ENCODE results near the gene CDK8.

DNA sequence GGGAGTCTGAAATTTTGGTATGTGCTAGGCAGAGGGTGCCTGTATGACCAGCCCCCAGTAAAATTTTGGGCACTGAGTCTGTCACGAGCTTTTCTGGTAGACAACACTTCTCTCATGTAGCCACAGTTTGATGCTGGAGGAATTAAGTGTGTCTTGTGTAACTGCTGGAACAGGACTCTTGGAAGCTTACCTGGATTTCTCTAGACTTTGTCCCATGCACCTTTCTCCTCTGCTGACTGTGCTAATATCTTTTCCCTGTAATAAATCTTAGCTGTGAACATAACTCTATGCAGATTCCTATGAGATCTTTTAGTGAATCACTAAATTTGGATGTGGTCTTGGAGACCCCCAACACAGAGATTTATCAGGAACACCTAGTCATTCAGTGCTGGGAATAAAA lies 45.6 kb upstream of the CDK8 start:
- TF ChIP-seq POLR2AphosphoS5 (IDR thresholded peaks at IDR 0.05; ENCODE audit: low read depth), result no peak
- no peak for TF ChIP-seq CTCF (conservative IDR thresholded peaks at IDR 0.05; ENCODE audit: low read depth in 2 of 2)
- TF ChIP-seq EZH2 (IDR thresholded peaks at IDR 0.05; ENCODE audit: low read depth, unreplicated experiment), result no peak
- TF ChIP-seq JUNB (IDR thresholded peaks at IDR 0.05; ENCODE audit: unreplicated experiment), result no peak
- TF ChIP-seq CREB1 (CRISPR knock-in tag; IDR thresholded peaks at IDR 0.05; ENCODE audit: low read depth), result no peak
- TF ChIP-seq, protein P1, sequence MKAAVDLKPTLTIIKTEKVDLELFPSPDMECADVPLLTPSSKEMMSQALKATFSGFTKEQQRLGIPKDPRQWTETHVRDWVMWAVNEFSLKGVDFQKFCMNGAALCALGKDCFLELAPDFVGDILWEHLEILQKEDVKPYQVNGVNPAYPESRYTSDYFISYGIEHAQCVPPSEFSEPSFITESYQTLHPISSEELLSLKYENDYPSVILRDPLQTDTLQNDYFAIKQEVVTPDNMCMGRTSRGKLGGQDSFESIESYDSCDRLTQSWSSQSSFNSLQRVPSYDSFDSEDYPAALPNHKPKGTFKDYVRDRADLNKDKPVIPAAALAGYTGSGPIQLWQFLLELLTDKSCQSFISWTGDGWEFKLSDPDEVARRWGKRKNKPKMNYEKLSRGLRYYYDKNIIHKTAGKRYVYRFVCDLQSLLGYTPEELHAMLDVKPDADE (IDR thresholded peaks at IDR 0.05), result no peak
- no peak for TF ChIP-seq EZH2phosphoT487 (IDR thresholded peaks at IDR 0.05; ENCODE audit: unreplicated experiment)
- TF ChIP-seq REST (IDR thresholded peaks at IDR 0.05; ENCODE audit: unreplicated experiment), result no peak
- TF ChIP-seq ZNF114 (CRISPR knock-in tag; IDR thresholded peaks at IDR 0.05), result no peak
- TF ChIP-seq STAT1 (IDR thresholded peaks at IDR 0.05; ENCODE audit: unreplicated experiment), result no peak
- TF ChIP-seq NANOG (IDR thresholded peaks at IDR 0.05; ENCODE audit: borderline replicate concordance), result no peak

Measured in GM23338 (cell line).